GM13976 (cell line): Measurements from ENCODE around the gene RPS3.
A peak's percentile ranks its signal among the peaks of the same experiment; 100 is the strongest.

Experiments
- DNase-seq: peaks from one replicate; pipeline ENCODE4 v3.0.0; 2012; ENCODE audit warnings: low spot score
- in situ Hi-C: fragments of 300-500 bp; cut with MboI; formaldehyde crosslinking; loops from one replicate; pipeline ENCODE4 v1.12.0; 2022; ENCODE audit warnings: low sequenced_read_pairs, mixed read lengths, inconsistent platforms; ENCODE audit not compliant: unreplicated experiment
- TF ChIP-seq, protein P1 (sequence below): IDR thresholded peaks from 2 replicates; pipeline ENCODE4 v1.5.1; 2012; ENCODE audit warnings: borderline replicate concordance, mild to moderate bottlenecking; ENCODE audit not compliant: insufficient read depth; ENCODE audit errors: extremely low read depth, missing control alignments, control extremely low read depth

The RPS3 gene

GRCh38 chr11:75439495-75440120, 40.3 kb downstream of the RPS3 start:
- DNase-seq = no peak
- in situ Hi-C loops = no loop called here
- TF ChIP-seq, protein P1, sequence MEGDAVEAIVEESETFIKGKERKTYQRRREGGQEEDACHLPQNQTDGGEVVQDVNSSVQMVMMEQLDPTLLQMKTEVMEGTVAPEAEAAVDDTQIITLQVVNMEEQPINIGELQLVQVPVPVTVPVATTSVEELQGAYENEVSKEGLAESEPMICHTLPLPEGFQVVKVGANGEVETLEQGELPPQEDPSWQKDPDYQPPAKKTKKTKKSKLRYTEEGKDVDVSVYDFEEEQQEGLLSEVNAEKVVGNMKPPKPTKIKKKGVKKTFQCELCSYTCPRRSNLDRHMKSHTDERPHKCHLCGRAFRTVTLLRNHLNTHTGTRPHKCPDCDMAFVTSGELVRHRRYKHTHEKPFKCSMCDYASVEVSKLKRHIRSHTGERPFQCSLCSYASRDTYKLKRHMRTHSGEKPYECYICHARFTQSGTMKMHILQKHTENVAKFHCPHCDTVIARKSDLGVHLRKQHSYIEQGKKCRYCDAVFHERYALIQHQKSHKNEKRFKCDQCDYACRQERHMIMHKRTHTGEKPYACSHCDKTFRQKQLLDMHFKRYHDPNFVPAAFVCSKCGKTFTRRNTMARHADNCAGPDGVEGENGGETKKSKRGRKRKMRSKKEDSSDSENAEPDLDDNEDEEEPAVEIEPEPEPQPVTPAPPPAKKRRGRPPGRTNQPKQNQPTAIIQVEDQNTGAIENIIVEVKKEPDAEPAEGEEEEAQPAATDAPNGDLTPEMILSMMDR = no peak

GRCh38 chr11:75440960-75441803, 41.9 kb downstream of the RPS3 start:
- in situ Hi-C loops = no loop called here
- DNase-seq = no peak
- TF ChIP-seq, protein P1 = no peak

DNA sequence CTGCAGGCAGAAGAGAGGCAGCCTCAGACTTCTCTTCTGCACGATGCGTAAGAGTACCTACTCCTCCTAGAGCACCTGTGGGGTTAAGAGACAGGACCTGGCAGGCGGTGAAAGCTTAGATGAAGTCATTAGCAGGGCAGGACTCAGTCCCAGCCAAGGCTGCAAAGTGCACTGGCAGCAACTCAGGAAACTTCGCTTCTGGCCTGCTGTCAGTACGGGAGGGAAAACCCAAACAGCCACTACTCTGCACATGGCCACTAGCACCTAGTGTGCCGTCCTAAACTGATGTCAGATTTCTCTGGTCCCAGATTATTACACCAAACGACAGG, 42.5 kb downstream of the RPS3 start:
- in situ Hi-C loops = no loop called here
- TF ChIP-seq, protein P1 = no peak
- DNase-seq = no peak

DNA sequence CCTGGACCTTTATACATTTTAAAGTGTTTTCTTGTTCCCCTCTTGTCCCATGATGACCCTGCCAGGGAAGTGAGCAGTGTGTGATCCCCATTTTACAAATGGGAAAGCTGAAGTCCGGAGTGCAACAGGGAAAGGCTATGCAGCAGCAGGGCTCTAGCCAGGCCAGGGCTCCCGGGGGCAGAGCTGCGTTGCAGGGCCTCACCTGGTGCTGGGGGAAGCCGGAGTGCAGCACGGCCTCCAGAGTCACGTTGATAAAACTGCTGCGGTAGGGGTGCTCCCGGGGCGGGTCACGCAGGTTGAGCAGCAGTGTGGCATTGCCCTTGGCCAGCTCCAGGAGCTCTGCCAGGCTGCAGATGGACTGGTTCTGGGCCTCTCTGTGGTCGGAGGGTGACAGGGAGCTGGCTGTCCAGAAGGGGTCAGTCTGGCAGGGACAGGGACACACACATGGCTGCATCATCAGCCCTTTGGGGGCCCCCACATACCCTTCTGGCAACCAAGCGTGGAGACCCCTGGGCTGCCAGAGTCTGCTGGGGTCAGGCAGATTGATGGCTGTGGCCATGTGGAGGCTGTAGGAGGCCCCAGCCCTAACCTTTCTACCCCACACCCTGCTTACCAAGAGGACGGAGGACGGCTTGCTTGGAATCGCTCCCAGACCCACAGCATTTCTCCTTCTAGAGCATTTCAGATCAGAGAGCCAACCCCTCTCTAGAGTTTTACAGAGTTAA, 43.0 kb downstream of the RPS3 start:
- DNase-seq = no peak
- in situ Hi-C loops = no loop called here
- TF ChIP-seq, protein P1 = no peak

DNA sequence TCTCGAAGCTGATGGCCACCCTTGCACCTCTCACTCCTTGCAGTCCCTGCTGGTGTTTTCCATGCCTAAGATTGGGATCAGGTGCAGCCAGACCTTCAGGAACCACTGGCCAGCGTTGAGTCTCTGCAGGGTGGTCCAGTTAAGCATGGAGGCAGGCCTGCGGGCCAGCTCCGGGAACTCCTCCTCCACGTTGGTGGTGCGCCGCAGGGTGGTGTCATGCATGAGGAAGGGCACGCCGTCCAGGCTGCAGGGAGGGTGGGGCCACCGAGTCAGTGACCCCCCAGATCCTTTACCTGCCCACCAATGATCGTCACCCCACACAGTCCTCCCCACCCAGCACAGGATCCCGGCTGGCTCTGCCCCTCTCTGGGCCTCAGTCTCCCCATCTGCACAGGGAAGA, 43.7 kb downstream of the RPS3 start:
- TF ChIP-seq, protein P1 = no peak
- in situ Hi-C loops = no loop called here
- DNase-seq = no peak

GRCh38 chr11:75445315-75445953, 46.1 kb downstream of the RPS3 start:
- TF ChIP-seq, protein P1 = peak; percentile 97
- in situ Hi-C loops = loop anchor here (5.0 kb wide), 1 partner anchor 87 kb away; no protein-coding TSS in a partner anchor
- DNase-seq = peak; percentile 85
